ENCODE data around the gene HOXD1.

HOXD1 gene

DNA sequence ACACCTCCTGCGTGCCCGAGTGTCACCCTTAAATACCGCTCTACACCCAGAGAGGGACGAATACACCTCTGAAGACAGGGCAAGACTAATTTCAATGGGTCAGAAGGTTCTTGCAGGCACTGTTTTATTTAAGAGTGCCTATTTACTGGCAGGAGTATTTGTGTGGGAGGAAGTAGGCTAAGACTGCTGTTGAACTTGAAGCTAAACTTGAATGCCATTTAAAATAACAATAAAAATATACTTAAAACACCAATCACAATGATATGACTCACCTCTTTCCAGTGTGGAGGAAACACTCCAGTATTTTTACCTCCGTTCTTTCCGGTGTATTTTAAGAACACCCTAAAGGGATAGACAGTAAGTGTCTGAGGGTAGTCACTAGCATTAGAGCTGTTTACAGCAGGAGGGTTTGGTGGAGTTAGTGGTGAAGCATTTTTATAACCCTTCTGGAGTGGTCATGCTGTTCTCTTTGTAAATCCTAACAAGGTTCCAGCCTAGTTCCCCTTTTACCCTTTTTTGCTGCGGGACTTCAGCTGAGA lies 9.6 kb upstream of the HOXD1 start:
- ChIA-PET POLR2A (ENCODE audit: low non-redundant PET) (no interaction called here), CTCF (interaction anchor here (0.9 to 1.1 kb wide), 2 partner anchors 376 to 459 kb away, joined by 4 read pairs; no protein-coding TSS in a partner anchor)
- peak overlapping the region; percentile 89 for H3K27ac ChIP-seq
- DNase-seq (ENCODE audit: low spot score): peak; percentile 21
- TF ChIP-seq, protein P1, sequence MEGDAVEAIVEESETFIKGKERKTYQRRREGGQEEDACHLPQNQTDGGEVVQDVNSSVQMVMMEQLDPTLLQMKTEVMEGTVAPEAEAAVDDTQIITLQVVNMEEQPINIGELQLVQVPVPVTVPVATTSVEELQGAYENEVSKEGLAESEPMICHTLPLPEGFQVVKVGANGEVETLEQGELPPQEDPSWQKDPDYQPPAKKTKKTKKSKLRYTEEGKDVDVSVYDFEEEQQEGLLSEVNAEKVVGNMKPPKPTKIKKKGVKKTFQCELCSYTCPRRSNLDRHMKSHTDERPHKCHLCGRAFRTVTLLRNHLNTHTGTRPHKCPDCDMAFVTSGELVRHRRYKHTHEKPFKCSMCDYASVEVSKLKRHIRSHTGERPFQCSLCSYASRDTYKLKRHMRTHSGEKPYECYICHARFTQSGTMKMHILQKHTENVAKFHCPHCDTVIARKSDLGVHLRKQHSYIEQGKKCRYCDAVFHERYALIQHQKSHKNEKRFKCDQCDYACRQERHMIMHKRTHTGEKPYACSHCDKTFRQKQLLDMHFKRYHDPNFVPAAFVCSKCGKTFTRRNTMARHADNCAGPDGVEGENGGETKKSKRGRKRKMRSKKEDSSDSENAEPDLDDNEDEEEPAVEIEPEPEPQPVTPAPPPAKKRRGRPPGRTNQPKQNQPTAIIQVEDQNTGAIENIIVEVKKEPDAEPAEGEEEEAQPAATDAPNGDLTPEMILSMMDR (conservative IDR thresholded peaks at IDR 0.05; ENCODE audit: low read depth): no peak

DNA sequence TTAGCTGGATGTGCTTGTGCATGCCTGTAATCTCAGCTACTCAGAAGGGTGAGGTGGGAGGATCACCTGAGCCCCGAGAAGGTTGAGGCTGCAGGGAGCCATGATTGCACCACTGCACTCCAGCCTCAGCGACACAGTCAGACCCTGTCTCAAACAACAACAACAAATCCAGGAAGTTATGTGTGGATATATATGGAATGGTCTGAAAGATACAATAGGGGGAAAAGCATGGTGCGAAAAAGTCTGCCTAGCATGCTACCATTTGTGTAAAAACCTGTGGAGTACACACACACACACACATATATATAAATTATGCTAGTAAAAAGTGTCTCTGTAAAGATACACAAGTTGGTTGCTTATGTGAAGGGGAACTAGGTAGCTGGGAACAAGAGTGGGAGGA lies 6.9 kb upstream of the HOXD1 start:
- CTCF ChIA-PET: no interaction called here
- no peak for DNase-seq (ENCODE audit: low spot score)
- H3K27ac ChIP-seq: no peak overlapping the region
- POLR2A ChIA-PET (ENCODE audit: low non-redundant PET): no interaction called here
- TF ChIP-seq, protein P1 (conservative IDR thresholded peaks at IDR 0.05; ENCODE audit: low read depth): no peak

DNA sequence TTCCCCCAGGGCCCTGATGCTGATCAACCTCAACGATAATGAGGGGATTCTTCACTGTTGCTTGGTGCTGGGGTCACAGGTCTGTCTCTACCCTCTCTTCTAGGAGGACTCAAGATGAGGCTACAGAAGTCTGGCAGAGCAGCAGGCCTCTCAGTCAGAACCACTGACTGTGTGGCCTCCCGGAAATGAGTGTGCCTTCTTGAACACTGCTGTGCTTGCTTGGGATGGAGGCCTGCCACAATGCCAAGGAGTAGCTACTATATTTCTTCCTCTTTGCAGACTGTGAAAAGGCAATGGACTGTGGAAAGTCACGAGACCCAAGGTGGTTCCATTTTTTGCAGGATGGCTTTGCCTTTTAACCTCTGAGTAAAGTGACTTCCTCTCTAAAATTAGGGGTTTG lies 5.8 kb upstream of the HOXD1 start:
- H3K27ac ChIP-seq: no peak overlapping the region
- no peak for DNase-seq (ENCODE audit: low spot score)
- ChIA-PET POLR2A (ENCODE audit: low non-redundant PET) (no interaction called here), CTCF (interaction anchor here (0.6 kb wide), 1 partner anchor 515 kb away, joined by 3 read pairs; no protein-coding TSS in a partner anchor)
- TF ChIP-seq, protein P1 (conservative IDR thresholded peaks at IDR 0.05; ENCODE audit: low read depth): no peak

DNA sequence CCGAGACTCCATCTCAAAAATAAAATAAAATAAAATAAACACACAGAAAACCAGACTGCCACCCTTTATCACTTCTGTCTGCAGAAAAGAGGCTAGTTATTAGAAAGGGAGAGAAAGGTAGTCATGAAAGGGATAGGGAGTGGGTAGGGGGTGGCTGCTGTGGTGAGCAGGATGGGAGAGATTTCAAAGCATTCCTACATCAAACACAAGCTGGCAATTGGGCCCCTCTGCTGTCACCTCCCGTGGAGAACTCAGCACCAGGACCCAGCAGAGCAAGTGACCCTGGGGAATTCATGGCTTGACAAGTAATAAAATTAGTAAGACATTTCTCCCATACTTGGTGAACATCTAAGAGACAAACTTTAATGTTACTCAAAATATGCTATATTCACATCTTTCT lies 3.7 kb upstream of the HOXD1 start:
- TF ChIP-seq, protein P1 (conservative IDR thresholded peaks at IDR 0.05; ENCODE audit: low read depth): no peak
- POLR2A ChIA-PET (ENCODE audit: low non-redundant PET): no interaction called here
- H3K27ac ChIP-seq: no peak overlapping the region
- DNase-seq (ENCODE audit: low spot score): no peak
- CTCF ChIA-PET: interaction anchor here (0.6 kb wide), 1 partner anchor 381 kb away, joined by 3 read pairs; no protein-coding TSS in a partner anchor

DNA sequence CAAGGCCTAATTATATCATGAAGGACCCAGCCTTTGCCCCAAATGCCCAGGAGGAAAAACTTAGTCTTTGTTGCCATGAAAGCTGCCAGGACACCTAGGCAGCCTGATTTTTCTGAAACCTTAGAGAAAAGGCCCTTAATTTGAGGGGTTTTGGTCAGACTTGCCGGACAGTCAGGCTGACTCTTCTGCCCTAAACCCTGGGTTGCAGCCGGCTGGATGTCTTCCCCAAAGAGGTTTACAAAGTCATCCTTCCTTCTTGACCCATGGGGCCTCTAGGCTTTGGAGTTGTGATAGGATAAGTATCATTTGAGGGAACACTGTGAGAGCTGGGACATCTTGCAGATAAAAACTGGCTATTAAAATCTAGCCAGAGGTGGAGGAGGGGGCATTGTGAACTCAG lies 2.4 kb upstream of the HOXD1 start:
- DNase-seq (ENCODE audit: low spot score): no peak
- H3K27ac ChIP-seq: no peak overlapping the region
- TF ChIP-seq, protein P1 (conservative IDR thresholded peaks at IDR 0.05; ENCODE audit: low read depth): no peak
- CTCF ChIA-PET: no interaction called here
- POLR2A ChIA-PET (ENCODE audit: low non-redundant PET): no interaction called here

DNA sequence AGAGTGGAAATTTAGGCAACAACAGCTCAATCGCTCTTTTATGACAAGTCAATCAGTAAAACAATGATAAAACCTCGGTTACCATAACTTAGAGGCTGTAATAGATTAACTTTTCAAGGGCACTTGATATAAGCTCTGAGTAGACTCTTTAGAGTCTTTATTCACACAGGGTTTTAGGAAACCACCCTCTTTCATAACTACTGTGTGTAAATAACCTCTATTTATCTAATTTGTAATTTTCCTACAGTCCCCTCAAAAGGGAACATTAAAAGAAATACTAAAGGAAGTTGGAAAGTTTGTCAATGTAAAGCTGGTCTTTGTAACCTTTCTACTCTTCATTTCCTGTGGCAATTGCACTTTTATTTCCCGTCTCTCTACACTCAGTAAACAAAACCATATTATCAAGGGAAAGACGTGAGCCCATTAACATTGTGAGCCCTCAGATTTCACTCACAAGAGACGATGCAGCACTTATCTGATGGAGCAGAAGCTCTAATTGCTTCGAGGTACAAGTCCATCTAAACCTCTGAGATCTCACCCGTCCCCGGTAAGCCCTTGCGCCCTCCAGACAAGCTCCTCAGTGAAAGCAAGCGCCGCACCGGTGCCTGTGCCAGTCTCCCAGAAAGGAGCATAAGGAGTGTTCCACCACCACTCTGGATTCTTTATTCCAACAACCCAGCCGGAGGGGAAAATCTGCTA lies 1.1 kb upstream of the HOXD1 start:
- TF ChIP-seq, protein P1 (conservative IDR thresholded peaks at IDR 0.05; ENCODE audit: low read depth): no peak
- H3K27ac ChIP-seq: no peak overlapping the region
- DNase-seq (ENCODE audit: low spot score): no peak
- CTCF ChIA-PET: interaction anchor here (0.8 to 0.9 kb wide), 2 partner anchors 26 to 367 kb away, joined by 4 to 6 read pairs; no protein-coding TSS in a partner anchor
- POLR2A ChIA-PET (ENCODE audit: low non-redundant PET): no interaction called here

Data from RWPE1 (cell line).